Esophagus muscularis mucosa (tissue), 4 donors: ENCODE measurements around the gene MOGAT2. TPM values are rescaled to one million over a fixed set of nuclear protein-coding genes. Genes with fewer than 3 reads are reported as not detected.

Experiments used
- DNase-seq: peaks from one replicate; pipeline ENCODE4 v3.0.0-alpha.2; 2017; ENCODE audit errors: extremely low spot score
- H3K27ac ChIP-seq, 4 donors: fragments of 200-600 bp; sonication (generic); replicated peaks in 1 of 4; 1 replicate in 3 of 4; 2 replicates in 1 of 4; pipeline ENCODE4 v1.5.1; 2016 to 2019; ENCODE audit warnings: mild to moderate bottlenecking in 1 of 4
- H3K27me3 ChIP-seq, 4 donors: fragments of 200-600 bp; sonication (generic); one replicate each; pipeline versions ENCODE4 v1.5.1 to v1.6.0; 2016 to 2019
- H3K36me3 ChIP-seq, 4 donors: fragments of 200-600 bp; sonication (generic); one replicate each; pipeline ENCODE4 v1.5.1; 2016 to 2019
- H3K4me1 ChIP-seq, 4 donors: fragments of 200-600 bp; sonication (generic); one replicate each; pipeline ENCODE4 v1.5.1; 2016 to 2019
- H3K4me3 ChIP-seq, 4 donors: fragments of 200-600 bp; sonication (generic); 1 replicate in 2 of 4; 2 replicates in 2 of 4; pipeline ENCODE4 v1.5.1; 2016 to 2019; ENCODE audit warnings: mild to moderate bottlenecking in 4 of 4, moderate library complexity in 1 of 4
- H3K9me3 ChIP-seq, 4 donors: fragments of 200-600 bp; sonication (generic); 1 replicate in 3 of 4; 2 replicates in 1 of 4; pipeline ENCODE4 v1.5.1; 2016 to 2019
- EP300 ChIP-seq: sonication (generic); formaldehyde crosslinking; IDR thresholded peaks from one replicate; pipeline ENCODE4 v1.6.1; 2017; ENCODE audit warnings: antibody characterized with exemption
- POLR2A ChIP-seq: fragments of 450-650 bp; IDR thresholded peaks from one replicate; pipeline ENCODE4 v1.6.1; 2017; ENCODE audit warnings: antibody characterized with exemption, moderate library complexity, mild to moderate bottlenecking, low read depth
- POLR2AphosphoS5 ChIP-seq, 2 donors: sonication (generic); formaldehyde crosslinking; IDR thresholded peaks; one replicate each; pipeline ENCODE4 v1.6.1; 2017; ENCODE audit warnings: antibody characterized with exemption in 2 of 2
- WGBS: methylation state at CpG from one replicate; pipeline ENCODE4 v1.1.5; 2018; 5-methylcytosine and 5-hydroxymethylcytosine counted together
- intact Hi-C: fragments of 100-400 bp; cut with DNase I; formaldehyde crosslinking; loops from one replicate; pipeline ENCODE4 v1.15.1; 2023
- total RNA-seq, 4 donors: library from RNA; depleted of rRNA; stranded (reverse); fragments of >200 nt; gene quantifications; one replicate each; pipeline versions ENCODE4 v1.1.0 to v1.2.1, GENCODE V29; 2016
- TF ChIP-seq, protein P1 (sequence below), 3 experiments: fragments of 200-600 bp in 2 of 3; fragments of 450-650 bp in 1 of 3; sonication (generic) in 2 of 3; IDR thresholded peaks; one replicate each; pipeline ENCODE4 v1.5.1; 2017 to 2019; ENCODE audit warnings: antibody characterized with exemption in 3 of 3, mild to moderate bottlenecking in 2 of 3, moderate library complexity in 1 of 3

MOGAT2 gene
- total RNA-seq, 4 donors from 2014 or later: not detected

DNA sequence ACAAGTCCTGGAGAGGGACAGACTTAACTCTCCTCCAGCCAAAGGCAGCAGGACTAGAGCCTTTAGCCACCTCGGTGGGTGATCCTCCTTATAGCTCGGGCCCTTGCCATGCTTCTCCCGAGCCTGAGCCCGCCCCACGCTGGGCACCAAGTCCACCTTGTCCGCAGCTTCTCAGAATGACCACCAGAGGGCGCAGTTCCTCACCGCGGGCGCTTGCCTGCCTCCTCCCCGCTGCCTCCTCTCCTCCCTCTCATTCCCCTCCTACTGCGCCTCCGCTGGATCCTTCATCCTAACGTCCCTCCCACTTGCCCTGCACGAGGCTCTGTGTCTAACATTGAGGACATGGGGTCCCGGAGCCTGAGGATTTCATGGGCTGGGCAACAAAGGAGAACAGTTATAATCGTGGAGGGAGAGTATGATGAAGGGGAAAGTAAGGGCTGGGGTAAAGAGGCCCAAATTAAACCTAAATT, 11.3 kb upstream of the MOGAT2 start:
- peaks cover 0 to 10% (median 9%) of the 10 kb centered on the region in 4 donors for H3K4me1 ChIP-seq
- H3K4me3 ChIP-seq: peak overlapping the region in 3 of 4 donors; percentile 30 to 33 (median 32)
- TF ChIP-seq POLR2A (no peak), POLR2AphosphoS5 (IDR thresholded peaks at IDR 0.05) (peak in 1 of 2 donors; percentile 34), EP300 (no peak)
- TF ChIP-seq, protein P1, sequence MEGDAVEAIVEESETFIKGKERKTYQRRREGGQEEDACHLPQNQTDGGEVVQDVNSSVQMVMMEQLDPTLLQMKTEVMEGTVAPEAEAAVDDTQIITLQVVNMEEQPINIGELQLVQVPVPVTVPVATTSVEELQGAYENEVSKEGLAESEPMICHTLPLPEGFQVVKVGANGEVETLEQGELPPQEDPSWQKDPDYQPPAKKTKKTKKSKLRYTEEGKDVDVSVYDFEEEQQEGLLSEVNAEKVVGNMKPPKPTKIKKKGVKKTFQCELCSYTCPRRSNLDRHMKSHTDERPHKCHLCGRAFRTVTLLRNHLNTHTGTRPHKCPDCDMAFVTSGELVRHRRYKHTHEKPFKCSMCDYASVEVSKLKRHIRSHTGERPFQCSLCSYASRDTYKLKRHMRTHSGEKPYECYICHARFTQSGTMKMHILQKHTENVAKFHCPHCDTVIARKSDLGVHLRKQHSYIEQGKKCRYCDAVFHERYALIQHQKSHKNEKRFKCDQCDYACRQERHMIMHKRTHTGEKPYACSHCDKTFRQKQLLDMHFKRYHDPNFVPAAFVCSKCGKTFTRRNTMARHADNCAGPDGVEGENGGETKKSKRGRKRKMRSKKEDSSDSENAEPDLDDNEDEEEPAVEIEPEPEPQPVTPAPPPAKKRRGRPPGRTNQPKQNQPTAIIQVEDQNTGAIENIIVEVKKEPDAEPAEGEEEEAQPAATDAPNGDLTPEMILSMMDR (IDR thresholded peaks at IDR 0.05): peak; percentile 88 to 99 (median 92)
- DNase-seq: peak; percentile 93
- H3K27me3 ChIP-seq: no peaks in the 10 kb centered on the region
- intact Hi-C loops: loop anchor here (5.0 kb wide), 1 partner anchor 159 kb away; no protein-coding TSS in a partner anchor
- no peaks in the 10 kb centered on the region for H3K9me3 ChIP-seq
- H3K27ac ChIP-seq: no peak overlapping the region
- H3K36me3 ChIP-seq: no peaks in the 10 kb centered on the region
- WGBS: 8% methylated on average over 16 of the region's 17 CpGs

DNA sequence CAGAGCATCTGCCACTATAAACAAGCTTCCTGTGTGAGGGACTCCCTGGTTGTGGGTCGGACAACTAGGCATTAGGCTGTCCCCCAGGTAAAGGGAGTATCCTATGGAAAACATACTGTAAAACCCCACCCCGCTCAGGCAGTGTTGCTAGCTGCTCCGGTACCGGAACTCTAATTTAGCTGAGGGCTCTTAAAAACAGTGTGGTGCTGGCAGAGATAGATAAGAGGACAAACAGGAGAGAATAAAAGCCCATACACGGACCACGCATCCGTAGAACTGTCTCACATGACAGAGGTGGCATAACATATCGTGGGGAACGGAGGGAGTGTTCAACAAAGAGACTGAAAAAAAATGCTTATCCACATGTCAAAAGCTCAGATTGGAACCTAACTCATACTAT, 3.4 kb upstream of the MOGAT2 start:
- WGBS: 88% methylated on average over 9 of the region's 9 CpGs
- no peak for TF ChIP-seq EP300
- TF ChIP-seq, protein P1 (IDR thresholded peaks at IDR 0.05): no peak
- TF ChIP-seq POLR2AphosphoS5 (IDR thresholded peaks at IDR 0.05): no peak
- no peak for TF ChIP-seq POLR2A
- Histone ChIP-seq H3K4me3 (no peak overlapping the region), H3K27ac (no peak overlapping the region), H3K4me1 (no peaks in the 10 kb centered on the region), H3K27me3 (no peaks in the 10 kb centered on the region), H3K9me3 (no peaks in the 10 kb centered on the region), H3K36me3 (no peaks in the 10 kb centered on the region)
- DNase-seq: no peak
- intact Hi-C loops: no loop called here

GRCh38 chr11:75715688-75716087, 1.9 kb upstream of the MOGAT2 start:
- no peaks in the 10 kb centered on the region for H3K4me1 ChIP-seq
- H3K27me3 ChIP-seq: no peaks in the 10 kb centered on the region
- no peak for TF ChIP-seq POLR2A
- TF ChIP-seq, protein P1 (IDR thresholded peaks at IDR 0.05): no peak
- intact Hi-C loops: no loop called here
- no peak overlapping the region for H3K27ac ChIP-seq
- no peak overlapping the region for H3K4me3 ChIP-seq
- WGBS: 86% methylated on average over 2 of the region's 2 CpGs
- no peaks in the 10 kb centered on the region for H3K9me3 ChIP-seq
- no peaks in the 10 kb centered on the region for H3K36me3 ChIP-seq
- no peak for DNase-seq

DNA sequence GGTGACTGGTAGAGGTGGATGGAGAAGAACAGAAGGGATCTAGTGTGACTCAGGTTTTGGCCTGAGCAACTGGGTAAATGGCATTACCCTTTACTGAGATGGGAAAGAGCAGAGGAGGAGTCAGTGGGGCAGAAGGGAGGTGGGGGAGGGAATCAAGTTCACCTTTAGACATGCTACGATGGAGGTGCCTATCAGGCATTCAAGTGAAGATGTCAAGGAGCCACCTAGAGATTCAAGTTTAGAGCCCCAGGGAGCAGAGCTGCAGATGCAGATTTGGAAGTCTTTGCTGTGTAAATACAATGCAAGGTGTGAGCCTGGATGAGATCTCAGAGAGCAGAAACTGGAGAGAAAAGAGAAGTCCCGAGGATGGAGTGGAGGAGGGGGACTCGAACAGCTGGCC, 979 bp upstream of the MOGAT2 start:
- WGBS: 83% methylated on average over 3 of the region's 3 CpGs
- intact Hi-C loops: no loop called here
- Histone ChIP-seq H3K4me3 (no peak overlapping the region), H3K27me3 (no peaks in the 10 kb centered on the region), H3K4me1 (no peaks in the 10 kb centered on the region), H3K27ac (no peak overlapping the region), H3K9me3 (no peaks in the 10 kb centered on the region), H3K36me3 (no peaks in the 10 kb centered on the region)
- TF ChIP-seq, protein P1 (IDR thresholded peaks at IDR 0.05): no peak
- no peak for TF ChIP-seq POLR2A
- TF ChIP-seq POLR2AphosphoS5 (IDR thresholded peaks at IDR 0.05): no peak
- no peak for TF ChIP-seq EP300
- no peak for DNase-seq
